OCI-LY1 (cell line): Measurements from ENCODE around the gene CA12.

Experiments used
- H2AFZ ChIP-seq: fragments of 200-600 bp; sonication (generic), shearing (Covaris generic); 2 replicates; pipeline ENCODE4 v1.6.0; 2014; ENCODE audit warnings: antibody characterized with exemption, mild to moderate bottlenecking, low read length
- H3F3A ChIP-seq: fragments of 200-600 bp; sonication (generic), shearing (Covaris generic); 2 replicates; pipeline ENCODE4 v1.6.0; 2014; ENCODE audit warnings: mild to moderate bottlenecking, antibody characterized with exemption, low read length, moderate library complexity; ENCODE audit not compliant: insufficient read depth
- H3K27ac ChIP-seq: fragments of 200-600 bp; sonication (generic); 2 replicates; pipeline ENCODE4 v1.5.1; 2014; ENCODE audit warnings: low read length, mixed run types, mild to moderate bottlenecking, low read depth; ENCODE audit not compliant: poor library complexity, severe bottlenecking
- H3K27me3 ChIP-seq: fragments of 200-600 bp; sonication (generic); 2 replicates; pipeline ENCODE4 v1.6.0; 2014; ENCODE audit warnings: antibody characterized with exemption, mild to moderate bottlenecking, low read length, moderate library complexity; ENCODE audit not compliant: insufficient read depth
- H3K36me3 ChIP-seq: fragments of 200-600 bp; sonication (generic); 2 replicates; pipeline ENCODE4 v1.6.1; 2014; ENCODE audit warnings: mild to moderate bottlenecking, antibody characterized with exemption, low read length, moderate library complexity, mixed read lengths; ENCODE audit not compliant: insufficient read depth
- H3K4me1 ChIP-seq: fragments of 200-600 bp; sonication (generic); 2 replicates; pipeline ENCODE4 v1.5.1; 2014; ENCODE audit warnings: mild to moderate bottlenecking, low read length, moderate library complexity; ENCODE audit not compliant: insufficient read depth, severe bottlenecking
- H3K4me2 ChIP-seq: fragments of 200-600 bp; sonication (generic), shearing (Covaris generic); 2 replicates; pipeline ENCODE4 v1.6.1; 2014; ENCODE audit warnings: low read length
- H3K4me3 ChIP-seq: fragments of 200-600 bp; sonication (generic); 2 replicates; pipeline ENCODE4 v1.5.1; 2014; ENCODE audit warnings: low read length, low read depth, mild to moderate bottlenecking, mixed read lengths; ENCODE audit not compliant: poor library complexity, severe bottlenecking
- H3K79me2 ChIP-seq: fragments of 200-600 bp; shearing (Covaris generic); 2 replicates; pipeline ENCODE4 v1.6.1; 2016; ENCODE audit warnings: mixed run types, low read length, mixed read lengths; ENCODE audit not compliant: insufficient read depth
- H3K9ac ChIP-seq: fragments of 200-600 bp; sonication (generic), shearing (Covaris generic); 2 replicates; pipeline ENCODE4 v1.6.1; 2014; ENCODE audit warnings: mild to moderate bottlenecking, low read length, mixed read lengths
- H3K9me2 ChIP-seq: fragments of 200-600 bp; sonication (generic), shearing (Covaris generic); 2 replicates; pipeline ENCODE4 v1.6.1; 2014; ENCODE audit warnings: low read depth, mild to moderate bottlenecking, low read length, mixed read lengths
- H3K9me3 ChIP-seq: fragments of 200-600 bp; shearing (Covaris generic); 2 replicates; pipeline ENCODE4 v1.6.1; 2014; ENCODE audit warnings: low read length, mixed read lengths
- H4K20me1 ChIP-seq: fragments of 200-600 bp; sonication (generic), shearing (Covaris generic); 2 replicates; pipeline ENCODE4 v1.6.0; 2016; ENCODE audit warnings: mild to moderate bottlenecking, low read length; ENCODE audit not compliant: insufficient read depth
- CTCF ChIP-seq: fragments of 200-600 bp; sonication (generic), shearing (Covaris generic); IDR thresholded peaks from 2 replicates; pipeline ENCODE4 v1.5.1; 2017; ENCODE audit warnings: mild to moderate bottlenecking, antibody characterized with exemption, low read length, moderate library complexity, mixed read lengths
- EZH2 ChIP-seq: fragments of 200-600 bp; sonication (generic), shearing (Covaris generic); IDR thresholded peaks from 2 replicates; pipeline ENCODE4 v1.8.0; 2017; ENCODE audit warnings: borderline replicate concordance, mixed run types, mild to moderate bottlenecking, antibody characterized with exemption, low read length, moderate library complexity, mixed read lengths

Gene CA12

GRCh38 chr15:63380808-63381282 lies 801 bp downstream of the CA12 start:
- H3K79me2 ChIP-seq, result no peaks in the 10 kb centered on the region
- H3F3A ChIP-seq, result no peaks in the 10 kb centered on the region
- no peak overlapping the region for H3K9ac ChIP-seq
- no peak overlapping the region for H3K4me3 ChIP-seq
- TF ChIP-seq CTCF, result no peak
- TF ChIP-seq EZH2, result no peak
- no peaks in the 10 kb centered on the region for H4K20me1 ChIP-seq
- no peaks in the 10 kb centered on the region for H3K36me3 ChIP-seq
- H3K9me2 ChIP-seq, result no peaks in the 10 kb centered on the region
- peaks cover 5% of the 10 kb centered on the region for H3K27me3 ChIP-seq
- no peaks in the 10 kb centered on the region for H3K9me3 ChIP-seq
- H3K4me1 ChIP-seq, result no peaks in the 10 kb centered on the region
- H3K4me2 ChIP-seq, result no peak overlapping the region
- no peak overlapping the region for H3K27ac ChIP-seq
- no peak overlapping the region for H2AFZ ChIP-seq

GRCh38 chr15:63380151-63380807 lies 1.4 kb downstream of the CA12 start:
- no peak overlapping the region for H3K4me3 ChIP-seq
- no peak overlapping the region for H3K9ac ChIP-seq
- no peaks in the 10 kb centered on the region for H3F3A ChIP-seq
- no peaks in the 10 kb centered on the region for H3K9me3 ChIP-seq
- peaks cover 5% of the 10 kb centered on the region for H3K27me3 ChIP-seq
- no peaks in the 10 kb centered on the region for H3K9me2 ChIP-seq
- H3K4me1 ChIP-seq, result no peaks in the 10 kb centered on the region
- H3K79me2 ChIP-seq, result no peaks in the 10 kb centered on the region
- no peaks in the 10 kb centered on the region for H4K20me1 ChIP-seq
- no peak overlapping the region for H3K27ac ChIP-seq
- H2AFZ ChIP-seq, result no peak overlapping the region
- TF ChIP-seq CTCF (no peak), EZH2 (no peak)
- H3K4me2 ChIP-seq, result no peak overlapping the region
- no peaks in the 10 kb centered on the region for H3K36me3 ChIP-seq

GRCh38 chr15:63379492-63380150 lies 2.0 kb downstream of the CA12 start:
- Histone ChIP-seq H3K4me2 (no peak overlapping the region), H3F3A (no peaks in the 10 kb centered on the region), H3K4me3 (no peak overlapping the region), H2AFZ (no peak overlapping the region), H4K20me1 (no peaks in the 10 kb centered on the region), H3K79me2 (no peaks in the 10 kb centered on the region), H3K27ac (no peak overlapping the region), H3K27me3 (peaks cover 4% of the 10 kb centered on the region), H3K4me1 (no peaks in the 10 kb centered on the region), H3K36me3 (no peaks in the 10 kb centered on the region), H3K9ac (no peak overlapping the region), H3K9me2 (no peaks in the 10 kb centered on the region), H3K9me3 (no peaks in the 10 kb centered on the region)
- TF ChIP-seq CTCF (no peak), EZH2 (no peak)
